ENCODE data around the gene CHIT1.

GRCh38 chr1:203186446-203187303, 42.8 kb downstream of the CHIT1 start, which contains the start of gene CHI3L1:
- TF ChIP-seq POLR2AphosphoS5 (IDR thresholded peaks at IDR 0.05; ENCODE audit: borderline replicate concordance, low read depth, low read length): no peak
- TF ChIP-seq EZH2 (IDR thresholded peaks at IDR 0.05): no peak
